K562 (cell line): Measurements from ENCODE around the gene LRP1. TPM values are rescaled to one million over a fixed set of nuclear protein-coding genes. Genes with fewer than 3 reads are reported as not detected.

Source experiments
- BCOR ChIP-seq: fragments of 450-650 bp; IDR thresholded peaks from 2 replicates; pipeline ENCODE4 v1.6.1; 2016
- CEBPB ChIP-seq: fragments of 450-650 bp; IDR thresholded peaks from 2 replicates; pipeline ENCODE4 v1.6.1; 2016; ENCODE audit warnings: missing genetic modification characterization, missing compliant biosample characterization
- CREB1 ChIP-seq, 2 experiments: sonication (generic) in 1 of 2; formaldehyde crosslinking in 1 of 2; IDR thresholded peaks; 2 replicates each; pipeline versions ENCODE4 v1.6.1 to v1.8.0; 2012 to 2022; ENCODE audit warnings: inconsistent platforms in 1 of 2, mild to moderate bottlenecking in 1 of 2, missing genetic modification reagents in 1 of 2, moderate library complexity in 1 of 2
- EZH2 ChIP-seq: IDR thresholded peaks from 2 replicates; pipeline ENCODE4 v1.6.1; 2012; ENCODE audit warnings: low read depth, mild to moderate bottlenecking, inconsistent platforms, low read length, borderline replicate concordance
- GABPB1 ChIP-seq: sonication (generic); formaldehyde crosslinking; IDR thresholded peaks from 2 replicates; pipeline ENCODE4 v1.8.0; 2022; ENCODE audit warnings: mild to moderate bottlenecking, missing genetic modification reagents
- GATAD2B ChIP-seq: fragments of 450-650 bp; IDR thresholded peaks from 2 replicates; pipeline ENCODE4 v1.6.1; 2017; ENCODE audit warnings: mild to moderate bottlenecking, borderline replicate concordance
- KAT7 ChIP-seq: sonication (generic); formaldehyde crosslinking; IDR thresholded peaks from 2 replicates; pipeline ENCODE4 v1.8.0; 2022; ENCODE audit warnings: missing genetic modification reagents, mild to moderate bottlenecking, borderline replicate concordance
- MCM3 ChIP-seq: fragments of 450-650 bp; IDR thresholded peaks from 2 replicates; pipeline ENCODE4 v1.6.1; 2016
- PHF8 ChIP-seq: fragments of 200-600 bp; sonication (generic); IDR thresholded peaks from 2 replicates; pipeline ENCODE4 v1.6.1; 2012; ENCODE audit warnings: mixed run types, mild to moderate bottlenecking, inconsistent platforms, low read length, moderate library complexity, borderline replicate concordance
- SRF ChIP-seq, 2 experiments: fragments of 250-450, 450-650 bp in 1 of 2; sonication (Bioruptor Pico) in 1 of 2; sonication (generic) in 1 of 2; formaldehyde crosslinking; IDR thresholded peaks; 2 replicates each; pipeline versions ENCODE4 v1.5.0 to v1.5.1; 2020 to 2022; ENCODE audit warnings: mild to moderate bottlenecking in 1 of 2, missing genetic modification reagents in 1 of 2
- UBTF ChIP-seq, 2 experiments: IDR thresholded peaks; 2 replicates each; pipeline ENCODE4 v1.6.1; 2012; ENCODE audit warnings: improper control_type of control experiment in 2 of 2, low read depth in 2 of 2, low read length in 2 of 2, borderline replicate concordance in 1 of 2
- ZBTB33 ChIP-seq: sonication (generic); formaldehyde crosslinking; IDR thresholded peaks from 2 replicates; pipeline ENCODE4 v1.8.1; 2023; ENCODE audit warnings: mild to moderate bottlenecking, missing genetic modification reagents
- ZC3H4 ChIP-seq: sonication (generic); formaldehyde crosslinking; IDR thresholded peaks from 2 replicates; pipeline ENCODE4 v1.9.0; 2021; ENCODE audit warnings: missing genetic modification reagents, borderline replicate concordance
- ZNF408 ChIP-seq: fragments of 250-450 bp; sonication (Bioruptor Pico); IDR thresholded peaks from 2 replicates; pipeline ENCODE4 v1.4.0; 2020; ENCODE audit warnings: low read depth, mild to moderate bottlenecking, moderate library complexity
- ZNF696 ChIP-seq: fragments of 250-450 bp; sonication (Bioruptor Pico); conservative IDR thresholded peaks from 2 replicates; pipeline ENCODE4 v1.4.0; 2020; ENCODE audit warnings: mild to moderate bottlenecking, moderate library complexity
- ZNF707 ChIP-seq: fragments of 250-450 bp; sonication (Bioruptor Pico); conservative IDR thresholded peaks from 2 replicates; pipeline ENCODE4 v1.8.0; 2022; ENCODE audit warnings: inconsistent platforms, mild to moderate bottlenecking, moderate library complexity
- polyA plus RNA-seq, 8 experiments: library from polyadenylated mRNA; depleted of rRNA in 4 of 8; stranded (reverse) in 5 of 8; unstranded in 3 of 8; fragments of >200 nt; fragmentation: Nextera tagmentation in 2 of 8; fragmentation: Illumina TruSeq in 1 of 8; extraction: Ambion mirVana in 2 of 8; extraction: Trizol in 1 of 8; gene quantifications; 2 replicates each; pipeline versions ENCODE4 v1.2.1 to v1.2.3, GENCODE V29; 2011 to 2014; ENCODE audit warnings: inconsistent platforms in 1 of 8, missing spikeins in 1 of 8
- total RNA-seq, 7 experiments: library from RNA; depleted of rRNA in 6 of 7; stranded (reverse); fragments of >200 nt in 6 of 7; fragmentation: Illumina TruSeq in 2 of 7; extraction: Trizol in 2 of 7; gene quantifications; 2 replicates each; pipeline versions ENCODE4 v1.2.1 to v1.2.3, GENCODE V29; 2011 to 2021; ENCODE audit warnings: low replicate concordance in 1 of 7

The LRP1 gene
- total and polyA plus RNA-seq, 9 of the 15 experiments (the other 6 are each of a cell fraction or from before 2014, with no cell fraction given): 0.04 to 0.64 (median 0.19) TPM; not detected in 2

- no peak for TF ChIP-seq ZNF696 (CRISPR knock-in tag)
- TF ChIP-seq MCM3: no peak
- TF ChIP-seq GATAD2B: peak; percentile 68; the same call in 1 of the 2 replicates
- TF ChIP-seq BCOR: peak; percentile 55
- TF ChIP-seq ZNF408 (CRISPR knock-in tag): no peak
- TF ChIP-seq UBTF (IDR thresholded peaks at IDR 0.05; ENCODE audit: borderline replicate concordance in 1 of 2, low read depth in 2 of 2, low read length in 2 of 2): peak; percentile 32 to 80; a peak in 2 of 4 replicates
- no peak for TF ChIP-seq ZC3H4 (CRISPR knock-in tag)
- TF ChIP-seq PHF8: peak; percentile 28; the same call in 1 of the 2 replicates
- TF ChIP-seq SRF (CRISPR knock-in tag; IDR thresholded peaks at IDR 0.05): peak in 1 of 2 experiments; percentile 56; a peak in 1 of 4 replicates
- TF ChIP-seq ZBTB33 (CRISPR knock-in tag): peak; percentile 66; the same call in 1 of the 2 replicates
- TF ChIP-seq ZNF707: no peak
- TF ChIP-seq EZH2: no peak
- TF ChIP-seq CREB1 (IDR thresholded peaks at IDR 0.05): no peak; the same call in none of the 2 replicates
- TF ChIP-seq CREB1 (CRISPR knock-in tag; IDR thresholded peaks at IDR 0.05): peak; percentile 82
- peak; percentile 62; the same call in 1 of the 2 replicates for TF ChIP-seq KAT7 (CRISPR knock-in tag)
- peak; percentile 81 for TF ChIP-seq GABPB1 (CRISPR knock-in tag)
- TF ChIP-seq CEBPB (tag): no peak
Observed at GRCh38 chr12:57238854-57239554, 110.7 kb downstream of the LRP1 start (continued).
